GM12865 (cell line): ENCODE measurements around the gene HEMK1.
A peak's percentile ranks its signal among the peaks of the same experiment; 100 is the strongest.

Experiments
- DNase-seq: peaks from one replicate; pipeline ENCODE4 v3.0.0; 2010; ENCODE audit warnings: low read depth
- H3K4me3 ChIP-seq: 2 replicates; pipeline ENCODE4 v1.5.1; 2011; ENCODE audit warnings: mild to moderate bottlenecking, low read depth, low read length, control low read depth
- CTCF ChIP-seq: IDR thresholded peaks from 2 replicates; pipeline ENCODE4 v1.5.1; 2011; ENCODE audit warnings: low read length, control low read depth, low read depth, inconsistent platforms; ENCODE audit not compliant: insufficient read depth; ENCODE audit errors: missing control alignments

HEMK1 gene

GRCh38 chr3:50574444-50574831 lies 5.1 kb downstream of the HEMK1 start:
- no peak for TF ChIP-seq CTCF
- no peak overlapping the region for H3K4me3 ChIP-seq
- DNase-seq = peak; percentile 17

GRCh38 chr3:50575372-50575771 lies 6.0 kb downstream of the HEMK1 start:
- no peak for TF ChIP-seq CTCF
- no peak overlapping the region for H3K4me3 ChIP-seq
- DNase-seq = no peak

- TF ChIP-seq CTCF = no peak
- no peak for DNase-seq
- no peak overlapping the region for H3K4me3 ChIP-seq
Measured at GRCh38 chr3:50577348-50577747, 8.0 kb downstream of the HEMK1 start.

- H3K4me3 ChIP-seq = no peak overlapping the region
- DNase-seq = no peak
- TF ChIP-seq CTCF = no peak
Measured at GRCh38 chr3:50580683-50581458, 11.5 kb downstream of the HEMK1 start.

GRCh38 chr3:50581459-50581842 lies 12.1 kb downstream of the HEMK1 start:
- no peak for TF ChIP-seq CTCF
- DNase-seq = no peak
- no peak overlapping the region for H3K4me3 ChIP-seq

GRCh38 chr3:50582083-50582482 lies 12.8 kb downstream of the HEMK1 start:
- no peak for DNase-seq
- no peak overlapping the region for H3K4me3 ChIP-seq
- no peak for TF ChIP-seq CTCF

- no peak for DNase-seq
- no peak for TF ChIP-seq CTCF
- no peak overlapping the region for H3K4me3 ChIP-seq
Measured at GRCh38 chr3:50583897-50584296, 14.6 kb downstream of the HEMK1 start.
